Upper lobe of right lung (tissue), 1 donor: Measurements from ENCODE around the gene TGFBRAP1. TPM values are rescaled to one million over a fixed set of nuclear protein-coding genes. Genes with fewer than 3 reads are reported as not detected.
A peak's percentile ranks its signal among the peaks of the same experiment; 100 is the strongest.

Source experiments
- ATAC-seq: fragments of 200-7000 bp; cut with Tn5 transposase; one replicate; pipeline ENCODE4 v1.9.1; 2020; ENCODE audit warnings: mild to moderate bottlenecking, moderate library complexity
- DNase-seq: peaks from one replicate; pipeline ENCODE4 v3.0.0-alpha.2; 2020
- H3K27ac ChIP-seq: fragments of 200-600 bp; one replicate; pipeline ENCODE4 v1.8.0; 2022
- H3K27me3 ChIP-seq: fragments of 200-600 bp; one replicate; pipeline ENCODE4 v1.8.0; 2022; ENCODE audit warnings: mild to moderate bottlenecking
- H3K36me3 ChIP-seq: fragments of 200-600 bp; one replicate; pipeline ENCODE4 v1.8.0; 2022
- H3K4me1 ChIP-seq: fragments of 200-600 bp; one replicate; pipeline ENCODE4 v1.8.0; 2022
- H3K4me3 ChIP-seq: fragments of 200-600 bp; one replicate; pipeline ENCODE4 v1.8.0; 2022; ENCODE audit warnings: mild to moderate bottlenecking
- H3K9me3 ChIP-seq: fragments of 200-600 bp; one replicate; pipeline ENCODE4 v1.8.0; 2022
- CTCF ChIP-seq: fragments of 200-600 bp; IDR thresholded peaks from one replicate; pipeline ENCODE4 v1.8.0; 2022; ENCODE audit warnings: antibody characterized with exemption
- intact Hi-C: fragments of 100-400 bp; cut with DNase I; formaldehyde crosslinking; loops from one replicate; pipeline ENCODE4 v1.11.0; 2022
- total RNA-seq: library from RNA; stranded (reverse); fragmentation: NEBNext Ultra II Directional; extraction: Animal tissue kit (Norgen Biotek cat#: 25700); gene quantifications from one replicate; pipeline ENCODE4 v1.2.1, GENCODE V29; 2021
- donor health status: DM: no; HTN: yes; CAD: no; lungs with severe emphysema.

TGFBRAP1 gene
- total RNA-seq, 1 donor from 2014 or later = 22.9 TPM

- no peak overlapping the region for H3K4me3 ChIP-seq
- DNase-seq (no peak), ATAC-seq (no peak)
- no peaks in the 10 kb centered on the region for H3K27me3 ChIP-seq
- peaks cover 49% of the 10 kb centered on the region for H3K36me3 ChIP-seq
- no peaks in the 10 kb centered on the region for H3K4me1 ChIP-seq
- no peak overlapping the region for H3K27ac ChIP-seq
- intact Hi-C loops = loop anchor here (5.0 kb wide), 1 partner anchor 164 kb away; no protein-coding TSS in a partner anchor
- TF ChIP-seq CTCF = no peak
- no peaks in the 10 kb centered on the region for H3K9me3 ChIP-seq
Measured at GRCh38 chr2:105362862-105363591, 33.5 kb upstream of the TGFBRAP1 start.

- intact Hi-C loops = loop anchor here (5.0 kb wide), 1 partner anchor 166 kb away; no protein-coding TSS in a partner anchor
- H3K4me1 ChIP-seq = no peaks in the 10 kb centered on the region
- DNase-seq = no peak
- no peak for ATAC-seq
- H3K9me3 ChIP-seq = no peaks in the 10 kb centered on the region
- H3K27ac ChIP-seq = no peak overlapping the region
- peaks cover 61% of the 10 kb centered on the region for H3K36me3 ChIP-seq
- no peak overlapping the region for H3K4me3 ChIP-seq
- no peak for TF ChIP-seq CTCF
- no peaks in the 10 kb centered on the region for H3K27me3 ChIP-seq
Measured at GRCh38 chr2:105361102-105361889, 31.8 kb upstream of the TGFBRAP1 start.

- DNase-seq = no peak
- no peak overlapping the region for H3K27ac ChIP-seq
- peaks cover 65% of the 10 kb centered on the region for H3K36me3 ChIP-seq
- TF ChIP-seq CTCF = no peak
- ATAC-seq = no peak
- intact Hi-C loops = no loop called here
- H3K4me1 ChIP-seq = no peaks in the 10 kb centered on the region
- no peaks in the 10 kb centered on the region for H3K27me3 ChIP-seq
- H3K4me3 ChIP-seq = no peak overlapping the region
- no peaks in the 10 kb centered on the region for H3K9me3 ChIP-seq
Measured at GRCh38 chr2:105358593-105358992, 29.1 kb upstream of the TGFBRAP1 start.

- TF ChIP-seq CTCF = no peak
- Histone ChIP-seq H3K4me3 (no peak overlapping the region), H3K27me3 (no peaks in the 10 kb centered on the region), H3K9me3 (no peaks in the 10 kb centered on the region), H3K27ac (no peak overlapping the region), H3K4me1 (no peaks in the 10 kb centered on the region), H3K36me3 (peaks cover 60% of the 10 kb centered on the region)
- intact Hi-C loops = no loop called here
- ATAC-seq (no peak), DNase-seq (no peak)
Measured at GRCh38 chr2:105357122-105357521, 27.6 kb upstream of the TGFBRAP1 start.

GRCh38 chr2:105344704-105345345, 15.3 kb upstream of the TGFBRAP1 start:
- Histone ChIP-seq H3K27ac (no peak overlapping the region), H3K4me3 (no peak overlapping the region), H3K9me3 (no peaks in the 10 kb centered on the region), H3K27me3 (no peaks in the 10 kb centered on the region), H3K4me1 (no peaks in the 10 kb centered on the region), H3K36me3 (peaks cover 98% of the 10 kb centered on the region)
- no peak for DNase-seq
- intact Hi-C loops = no loop called here
- TF ChIP-seq CTCF = peak; percentile 30
- no peak for ATAC-seq
